ENCODE results near the gene CNN3. TPM values are rescaled to one million over a fixed set of nuclear protein-coding genes. Genes with fewer than 3 reads are reported as not detected.
"Not testable (repeated sequence)": the region's sequence is repeated elsewhere in the genome, so short reads cannot be mapped to it uniquely, and the experiment has no call there.

The CNN3 gene
- total and polyA plus RNA-seq, 8 donors: 70.0 to 353 (median 133) TPM

DNA sequence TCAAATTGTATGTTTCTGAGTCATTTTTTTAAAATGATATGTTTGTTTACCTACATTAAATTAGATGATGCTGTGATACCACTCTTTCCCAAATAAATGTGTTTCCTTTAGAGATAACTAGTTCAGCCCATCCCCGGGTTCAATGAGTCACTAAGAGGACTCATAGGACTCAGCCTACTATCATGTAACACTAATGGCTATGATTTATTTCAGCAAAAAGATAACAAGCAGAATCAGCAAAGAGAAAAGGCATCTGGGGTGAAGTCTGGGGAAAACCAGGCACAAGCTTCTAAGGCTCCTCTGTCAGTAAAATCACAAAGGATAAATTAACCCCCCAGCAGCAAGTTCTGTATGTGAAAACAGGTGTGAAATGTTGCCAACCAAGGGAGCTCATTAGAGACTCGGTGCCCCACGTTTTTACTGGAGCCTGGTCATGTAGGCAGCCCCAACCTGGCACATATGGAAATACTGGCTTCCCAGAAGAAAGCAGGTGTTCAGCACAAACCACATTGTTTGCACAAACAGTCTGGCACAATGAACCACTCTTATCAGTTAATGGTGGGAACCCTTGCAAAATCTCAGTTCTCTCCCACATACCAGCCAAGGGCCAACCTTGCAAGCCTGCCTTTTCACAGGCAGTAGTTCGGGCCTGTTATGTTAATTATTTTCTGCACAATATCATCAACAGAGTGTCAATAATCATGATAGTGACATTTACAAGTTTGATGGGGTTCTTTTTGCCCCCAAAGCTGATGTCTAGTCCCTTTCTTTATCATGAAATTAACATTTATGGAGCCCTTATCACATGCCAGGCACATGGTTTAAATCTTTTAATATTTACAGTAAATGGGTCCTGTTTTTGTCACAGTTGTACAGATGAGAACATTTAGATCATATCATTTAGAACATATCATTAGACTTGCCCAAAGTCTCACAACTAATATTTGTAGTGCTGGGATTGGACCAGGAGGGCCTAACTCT, 23.1 kb upstream of the CNN3 start:
- TF ChIP-seq POLR2A (IDR thresholded peaks at IDR 0.05) (no peak), POLR2AphosphoS5 (IDR thresholded peaks at IDR 0.05) (peak in 2 of 3 donors; percentile 12 to 62), EP300 (IDR thresholded peaks at IDR 0.05) (no peak)
- TF ChIP-seq, protein P1, sequence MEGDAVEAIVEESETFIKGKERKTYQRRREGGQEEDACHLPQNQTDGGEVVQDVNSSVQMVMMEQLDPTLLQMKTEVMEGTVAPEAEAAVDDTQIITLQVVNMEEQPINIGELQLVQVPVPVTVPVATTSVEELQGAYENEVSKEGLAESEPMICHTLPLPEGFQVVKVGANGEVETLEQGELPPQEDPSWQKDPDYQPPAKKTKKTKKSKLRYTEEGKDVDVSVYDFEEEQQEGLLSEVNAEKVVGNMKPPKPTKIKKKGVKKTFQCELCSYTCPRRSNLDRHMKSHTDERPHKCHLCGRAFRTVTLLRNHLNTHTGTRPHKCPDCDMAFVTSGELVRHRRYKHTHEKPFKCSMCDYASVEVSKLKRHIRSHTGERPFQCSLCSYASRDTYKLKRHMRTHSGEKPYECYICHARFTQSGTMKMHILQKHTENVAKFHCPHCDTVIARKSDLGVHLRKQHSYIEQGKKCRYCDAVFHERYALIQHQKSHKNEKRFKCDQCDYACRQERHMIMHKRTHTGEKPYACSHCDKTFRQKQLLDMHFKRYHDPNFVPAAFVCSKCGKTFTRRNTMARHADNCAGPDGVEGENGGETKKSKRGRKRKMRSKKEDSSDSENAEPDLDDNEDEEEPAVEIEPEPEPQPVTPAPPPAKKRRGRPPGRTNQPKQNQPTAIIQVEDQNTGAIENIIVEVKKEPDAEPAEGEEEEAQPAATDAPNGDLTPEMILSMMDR (IDR thresholded peaks at IDR 0.05): no peak
- peaks cover 14 to 41% (median 34%) of the 10 kb centered on the region in 4 donors for H3K4me1 ChIP-seq
- no peak overlapping the region for H3K4me3 ChIP-seq
- H3K27me3 ChIP-seq: no peaks in the 10 kb centered on the region
- H3K9me3 ChIP-seq: no peaks in the 10 kb centered on the region
- DNase-seq: peak; percentile 66 to 74
- intact Hi-C loops (cut with DNase I; ENCODE audit: low total_unique reads): no loop called here
- WGBS, 5 donors: 26 to 56% (median 33%) methylated on average over 4 of the region's 4 CpGs
- H3K36me3 ChIP-seq: no peaks in the 10 kb centered on the region
- peak overlapping the region; percentile 36 to 72 (median 48) for H3K27ac ChIP-seq

DNA sequence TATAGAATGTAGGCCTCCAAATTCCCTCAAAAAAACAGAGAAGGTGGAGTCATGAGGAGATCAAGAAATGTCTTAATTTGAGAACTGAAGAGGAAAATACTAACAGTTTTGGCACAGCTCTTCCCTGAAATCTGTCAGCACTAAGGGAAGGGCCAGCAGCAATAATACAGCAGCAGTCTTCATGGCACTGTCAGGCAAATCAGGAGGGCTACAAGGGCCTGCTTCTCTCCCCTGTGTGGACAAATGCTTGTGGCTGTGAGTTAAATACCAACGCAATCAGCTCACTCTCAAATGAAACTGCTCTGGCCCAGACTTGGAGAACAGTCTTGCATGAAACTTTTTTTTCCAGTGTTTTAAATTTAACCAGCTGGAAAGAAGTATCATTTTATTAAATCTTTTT, 20.5 kb upstream of the CNN3 start:
- intact Hi-C loops (cut with DNase I; ENCODE audit: low total_unique reads): no loop called here
- H3K36me3 ChIP-seq: no peaks in the 10 kb centered on the region
- no peak for DNase-seq
- no peak overlapping the region for H3K4me3 ChIP-seq
- TF ChIP-seq, protein P1 (IDR thresholded peaks at IDR 0.05): no peak
- TF ChIP-seq EP300 (IDR thresholded peaks at IDR 0.05) (no peak), POLR2A (IDR thresholded peaks at IDR 0.05) (no peak), POLR2AphosphoS5 (IDR thresholded peaks at IDR 0.05) (no peak)
- H3K27ac ChIP-seq: peak overlapping the region in 4 of 5 donors; percentile 10 to 50 (median 49)
- WGBS, 5 donors: 30 to 67% (median 48%) methylated on average over 1 of the region's 1 CpG
- no peaks in the 10 kb centered on the region for H3K9me3 ChIP-seq
- H3K27me3 ChIP-seq: no peaks in the 10 kb centered on the region
- H3K4me1 ChIP-seq: peaks cover 16 to 35% (median 30%) of the 10 kb centered on the region in 4 donors

DNA sequence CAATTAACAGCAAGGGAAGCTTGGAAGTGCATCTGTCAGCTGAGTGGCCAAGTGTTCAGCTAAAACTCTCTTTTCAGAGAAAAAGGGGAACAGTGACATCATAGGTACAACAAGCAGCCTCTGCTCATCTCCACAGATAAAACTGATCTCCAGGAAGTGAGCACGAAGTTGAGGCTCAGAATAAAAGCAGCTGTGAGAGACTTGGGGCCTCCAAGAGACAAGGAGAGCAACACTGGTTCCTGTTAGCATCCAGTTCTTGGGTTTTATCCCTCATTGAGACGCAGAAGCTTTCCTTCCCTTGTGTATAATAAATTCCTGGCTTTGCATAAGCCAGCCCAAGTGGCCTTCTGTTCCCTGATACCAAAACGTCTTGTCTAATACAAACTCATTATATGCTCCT, 20.0 kb upstream of the CNN3 start:
- intact Hi-C loops (cut with DNase I; ENCODE audit: low total_unique reads): no loop called here
- Histone ChIP-seq H3K27me3 (no peaks in the 10 kb centered on the region), H3K9me3 (no peaks in the 10 kb centered on the region), H3K27ac (peak overlapping the region in 4 of 5 donors; percentile 10 to 49 (median 34)), H3K4me3 (no peak overlapping the region), H3K4me1 (peaks cover 18 to 40% (median 34%) of the 10 kb centered on the region in 4 donors), H3K36me3 (no peaks in the 10 kb centered on the region)
- DNase-seq: no peak
- TF ChIP-seq POLR2AphosphoS5 (IDR thresholded peaks at IDR 0.05) (no peak), EP300 (IDR thresholded peaks at IDR 0.05) (no peak), POLR2A (IDR thresholded peaks at IDR 0.05) (no peak)
- TF ChIP-seq, protein P1 (IDR thresholded peaks at IDR 0.05): no peak
- WGBS, 5 donors: 15 to 35% (median 29%) methylated on average over 3 of the region's 3 CpGs

DNA sequence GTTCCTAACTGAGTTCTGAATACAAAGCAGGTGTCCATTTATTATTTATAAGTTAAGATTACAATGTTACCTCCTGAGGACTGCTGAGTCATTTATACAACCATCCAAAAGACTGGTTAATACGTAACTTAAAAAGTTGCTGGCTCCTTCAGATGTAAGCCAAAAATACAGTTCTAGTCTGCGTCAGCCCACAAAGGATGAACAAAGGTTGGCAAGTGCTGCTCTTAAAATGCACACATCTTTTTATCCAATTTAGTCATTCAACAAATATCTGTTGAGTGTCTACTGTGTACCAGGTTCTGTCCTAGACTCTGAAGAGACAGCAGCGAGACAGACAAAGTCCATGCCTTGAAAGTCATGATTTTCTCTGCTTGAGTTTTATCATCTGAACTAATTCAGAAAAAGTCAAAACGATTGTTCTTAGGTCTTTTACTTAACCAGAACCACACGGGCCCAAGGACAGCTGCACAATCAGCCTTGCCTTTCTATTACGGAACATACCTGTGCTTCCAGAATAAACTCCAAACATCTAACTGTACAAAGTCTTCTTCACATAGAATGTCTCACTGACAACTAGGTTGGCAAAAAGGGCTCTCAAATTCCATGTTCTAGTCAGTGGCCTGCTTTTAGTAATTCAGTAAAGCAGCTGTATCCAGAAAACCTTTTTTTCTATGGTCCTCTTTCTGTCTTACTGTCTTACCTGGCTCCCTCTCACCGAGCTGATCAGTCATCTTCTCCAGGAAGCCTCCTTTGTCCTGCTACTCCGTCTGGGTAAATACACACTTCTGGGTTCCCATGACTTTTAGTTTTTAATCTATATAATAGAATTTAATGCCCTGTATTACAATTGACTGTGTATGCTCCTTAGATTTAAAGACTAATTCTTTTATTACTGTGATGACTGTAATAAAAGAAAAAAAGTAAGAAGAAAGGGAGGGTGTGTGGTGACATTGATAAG, 15.5 kb upstream of the CNN3 start:
- Histone ChIP-seq H3K9me3 (no peaks in the 10 kb centered on the region), H3K27ac (peak overlapping the region in 3 of 5 donors; percentile 19 to 42 (median 21)), H3K4me3 (no peak overlapping the region), H3K4me1 (peaks cover 20 to 46% (median 28%) of the 10 kb centered on the region in 4 donors), H3K36me3 (no peaks in the 10 kb centered on the region), H3K27me3 (no peaks in the 10 kb centered on the region)
- intact Hi-C loops (cut with DNase I; ENCODE audit: low total_unique reads): no loop called here
- TF ChIP-seq, protein P1 (IDR thresholded peaks at IDR 0.05): no peak
- TF ChIP-seq EP300 (IDR thresholded peaks at IDR 0.05) (no peak), POLR2AphosphoS5 (IDR thresholded peaks at IDR 0.05) (no peak), POLR2A (IDR thresholded peaks at IDR 0.05) (no peak)
- DNase-seq: no peak
- WGBS, 5 donors: 39 to 52% (median 48%) methylated on average over 8 of the region's 8 CpGs

DNA sequence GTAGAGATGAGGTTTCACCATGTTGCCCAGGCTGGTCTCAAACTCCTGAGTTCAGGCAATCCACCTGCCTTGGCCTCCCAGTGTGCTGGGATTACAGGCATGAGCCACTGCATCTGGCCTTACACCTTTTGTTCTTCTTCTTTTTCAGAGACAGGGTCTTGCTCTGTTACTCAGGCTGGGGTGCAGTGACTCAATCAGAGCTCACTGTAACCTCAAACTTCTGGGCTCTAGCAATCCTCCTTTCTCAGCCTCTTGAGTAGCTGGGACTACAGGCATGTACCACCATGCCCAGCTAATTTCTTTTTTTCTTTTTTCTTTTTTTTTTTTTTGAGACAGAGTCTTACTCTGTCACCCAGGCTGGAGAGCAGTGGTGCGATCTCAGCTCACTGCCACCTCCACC, 14.6 kb upstream of the CNN3 start:
- Histone ChIP-seq H3K27ac (peak overlapping the region in 3 of 5 donors; percentile 19 to 42 (median 21)), H3K4me1 (peaks cover 17 to 46% (median 26%) of the 10 kb centered on the region in 4 donors)
- intact Hi-C loops (cut with DNase I; ENCODE audit: low total_unique reads); H3K27me3 ChIP-seq; DNase-seq; H3K36me3 ChIP-seq; H3K4me3 ChIP-seq; H3K9me3 ChIP-seq: not testable (repeated sequence)
- 92 to 100% (median 92%) methylated on average over 1 of the region's 1 CpG for WGBS, 5 donors
